Lung microvascular endothelial cell (primary cell): ENCODE measurements around the gene VPS8. TPM values are rescaled to one million over a fixed set of nuclear protein-coding genes. Genes with fewer than 3 reads are reported as not detected.
"Not testable (repeated sequence)": the region's sequence is repeated elsewhere in the genome, so short reads cannot be mapped to it uniquely, and the experiment has no call there.

ENCODE experiments used
- DNase-seq, 2 donors: peaks; one replicate each; pipeline versions ENCODE4 v3.0.0 to v3.0.0-alpha.2; 2010; ENCODE audit warnings: low read depth in 2 of 2
- total RNA-seq: library from RNA; depleted of rRNA; stranded (reverse); fragments of >200 nt; gene quantifications from 2 replicates; pipeline ENCODE4 v1.2.1, GENCODE V29; 2014

Gene VPS8
- total RNA-seq, 1 donor from 2014 or later, result 47.8 TPM

DNA sequence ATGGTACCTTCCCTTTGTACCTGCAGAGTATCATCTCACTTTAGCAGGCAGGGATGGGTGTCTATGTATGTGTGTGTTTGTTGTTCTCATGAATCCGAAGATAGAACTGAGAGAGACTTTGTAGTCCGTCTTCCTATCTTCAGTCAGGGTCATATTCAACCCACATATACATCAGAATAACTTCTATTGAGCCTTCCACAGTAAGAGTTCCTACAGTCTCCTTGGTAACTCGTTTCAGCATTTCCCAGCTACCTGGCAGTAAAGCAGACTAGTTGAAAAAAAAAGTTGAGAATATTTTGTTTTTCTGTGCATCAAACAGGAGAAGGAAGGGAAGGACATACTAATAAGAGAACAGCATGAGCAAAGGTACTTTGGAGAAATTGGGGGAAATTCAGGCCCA, 106.8 kb downstream of the VPS8 start:
- no peak for DNase-seq

DNA sequence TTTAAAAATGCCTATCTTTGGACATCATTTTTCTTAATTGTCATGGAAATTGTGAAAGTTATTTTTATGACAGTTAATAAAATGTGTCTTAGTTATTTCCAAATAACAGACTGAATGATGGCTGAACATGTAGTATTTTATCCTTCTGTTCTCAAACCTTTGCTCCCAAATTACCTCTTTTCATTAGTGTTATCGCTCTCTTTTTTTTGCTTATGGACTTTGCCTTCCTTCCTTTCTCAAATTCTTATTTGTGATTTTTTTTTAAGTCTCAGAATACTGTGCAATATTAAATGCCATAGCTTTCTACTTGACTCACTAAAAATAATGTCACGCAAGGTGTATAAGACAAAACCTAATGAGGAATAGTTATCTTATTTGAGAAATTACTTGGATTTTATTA, 107.7 kb downstream of the VPS8 start:
- DNase-seq, result no peak

DNA sequence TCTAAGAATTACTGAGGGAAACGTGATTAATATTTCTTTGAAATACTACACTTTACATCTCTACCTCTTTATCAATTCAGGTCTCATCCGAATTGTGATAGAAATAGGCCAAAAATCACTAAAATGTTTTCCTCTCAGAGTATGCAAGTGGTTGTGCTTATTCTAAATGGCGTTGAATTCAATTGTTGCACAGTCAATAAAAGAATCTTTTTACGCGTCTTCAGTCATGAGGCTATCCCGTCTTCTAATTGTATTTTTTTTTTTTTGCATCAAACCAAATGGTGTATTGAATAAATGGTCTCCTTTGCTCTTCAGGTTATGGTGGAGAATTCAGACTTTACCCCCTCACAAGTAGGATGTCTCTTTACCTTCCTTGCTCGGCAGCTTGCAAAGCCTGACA, 112.6 kb downstream of the VPS8 start:
- no peak for DNase-seq

DNA sequence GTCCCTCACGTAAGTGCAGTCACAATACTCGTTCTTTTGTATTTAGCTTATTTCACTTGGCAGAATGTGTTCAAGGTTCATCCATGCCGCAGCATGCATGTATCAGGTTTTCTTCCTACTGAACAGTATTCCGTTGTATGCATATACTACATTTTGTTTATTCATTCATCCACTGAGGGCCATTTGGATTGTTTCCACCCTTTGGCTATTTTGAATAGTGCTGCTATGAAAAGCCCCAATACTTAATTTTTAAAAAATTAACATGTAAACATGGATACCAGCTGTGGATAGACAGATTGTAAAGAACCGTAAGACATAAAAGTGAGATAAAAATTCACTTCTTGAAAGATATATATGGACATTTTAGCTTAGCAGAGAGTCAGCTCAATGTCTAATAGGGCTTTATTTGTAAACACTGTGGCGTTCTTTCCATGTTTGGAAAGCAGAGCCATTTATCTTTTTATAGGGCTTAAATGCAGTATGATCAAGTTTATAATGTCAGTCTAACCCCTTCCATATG, 115.9 kb downstream of the VPS8 start:
- DNase-seq, result no peak

DNA sequence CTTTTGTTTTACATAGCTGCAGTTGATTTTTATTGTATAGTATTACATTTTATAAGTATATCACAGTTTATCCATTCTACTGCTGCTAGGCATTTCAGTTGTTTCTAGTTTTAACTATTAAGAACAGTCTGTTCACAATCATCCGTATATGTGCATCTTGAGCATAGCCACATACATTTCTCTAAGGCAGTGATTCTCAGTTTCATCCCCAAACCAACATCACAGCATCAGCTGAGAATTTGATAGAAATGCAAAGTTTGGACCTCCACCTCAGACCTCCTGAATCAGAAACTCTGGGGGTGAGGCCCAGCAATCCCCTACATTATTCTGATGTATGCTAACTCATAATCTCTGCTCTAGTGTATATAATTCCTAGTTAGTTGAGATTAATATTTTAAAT, 120.8 kb downstream of the VPS8 start:
- no peak for DNase-seq

DNA sequence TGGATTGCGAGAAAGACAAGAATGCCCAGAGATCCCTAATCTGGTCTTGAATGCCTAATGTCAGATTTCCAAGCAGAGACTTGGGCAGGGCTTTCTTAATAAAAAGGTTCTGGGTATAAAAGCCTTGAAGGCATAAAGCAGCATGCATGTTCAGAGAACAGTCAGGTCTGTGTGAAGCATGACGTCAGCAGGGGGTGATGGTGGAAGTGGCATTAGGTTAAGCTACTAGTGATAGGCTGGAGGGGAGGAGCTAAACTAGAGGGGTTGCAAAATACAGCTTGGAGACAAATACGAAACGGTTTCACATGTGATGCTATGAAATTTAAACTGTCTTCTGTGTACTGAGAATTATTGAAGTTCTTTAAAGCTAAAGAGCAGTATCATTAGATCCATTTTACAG, 125.6 kb downstream of the VPS8 start:
- DNase-seq, result no peak

DNA sequence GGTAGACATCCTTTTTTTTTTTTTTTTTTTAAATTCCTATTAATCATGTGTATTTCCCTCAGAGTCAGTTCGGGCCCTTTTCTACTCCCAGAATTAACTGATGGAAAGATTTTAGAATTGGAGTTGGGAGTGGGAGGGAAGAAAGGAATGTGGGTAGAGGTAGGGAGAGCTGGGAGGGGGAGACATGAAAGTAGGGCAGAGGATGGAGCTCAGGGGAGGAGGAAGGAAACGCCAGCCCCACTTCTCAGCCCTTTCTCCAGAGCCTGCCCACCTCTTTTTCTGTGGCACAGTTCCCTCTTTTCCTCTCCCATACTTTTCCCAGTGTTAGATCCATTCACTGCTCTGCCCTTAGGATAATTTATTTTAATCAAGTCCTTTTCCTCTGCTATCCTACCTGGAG, 129.4 kb downstream of the VPS8 start:
- DNase-seq, result no peak

DNA sequence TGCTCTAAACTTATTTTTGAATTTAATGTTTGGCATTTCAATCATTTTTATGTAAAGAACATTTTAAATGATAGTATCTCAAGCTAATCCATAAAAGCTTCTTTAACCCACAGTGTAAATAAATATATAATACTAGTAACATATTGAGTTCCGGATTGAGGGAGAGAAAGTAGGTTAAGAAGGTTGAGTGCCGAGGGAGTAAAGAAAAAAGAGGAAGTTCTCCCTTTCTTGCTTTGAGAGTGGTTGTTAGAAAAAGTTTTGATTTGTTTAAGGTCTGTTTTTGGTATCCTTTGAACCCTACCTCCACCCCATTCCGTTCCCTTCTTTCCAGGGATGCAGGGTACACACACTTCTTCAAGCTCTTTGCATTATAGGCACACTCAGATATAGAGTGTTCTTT, 130.8 kb downstream of the VPS8 start:
- DNase-seq, result no peak

DNA sequence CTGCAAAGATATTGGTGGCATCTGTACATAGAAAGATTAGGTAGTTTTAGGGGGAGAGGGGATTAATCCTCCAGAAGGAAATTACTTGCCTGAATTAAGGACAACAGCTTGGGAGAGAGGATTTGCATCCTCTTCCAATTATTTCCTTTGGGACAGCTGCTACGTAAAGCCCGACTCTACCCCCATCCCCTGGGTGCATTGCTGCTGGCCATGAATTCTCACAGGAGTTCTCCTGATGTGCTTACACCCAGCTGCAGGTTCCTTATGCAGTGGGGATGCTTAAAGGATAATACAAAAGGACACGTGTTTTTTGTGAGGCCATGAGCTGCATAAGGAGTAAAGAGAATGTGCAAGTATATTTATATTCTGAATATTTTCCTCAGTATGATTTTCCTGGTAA, 132.3 kb downstream of the VPS8 start:
- no peak for DNase-seq

DNA sequence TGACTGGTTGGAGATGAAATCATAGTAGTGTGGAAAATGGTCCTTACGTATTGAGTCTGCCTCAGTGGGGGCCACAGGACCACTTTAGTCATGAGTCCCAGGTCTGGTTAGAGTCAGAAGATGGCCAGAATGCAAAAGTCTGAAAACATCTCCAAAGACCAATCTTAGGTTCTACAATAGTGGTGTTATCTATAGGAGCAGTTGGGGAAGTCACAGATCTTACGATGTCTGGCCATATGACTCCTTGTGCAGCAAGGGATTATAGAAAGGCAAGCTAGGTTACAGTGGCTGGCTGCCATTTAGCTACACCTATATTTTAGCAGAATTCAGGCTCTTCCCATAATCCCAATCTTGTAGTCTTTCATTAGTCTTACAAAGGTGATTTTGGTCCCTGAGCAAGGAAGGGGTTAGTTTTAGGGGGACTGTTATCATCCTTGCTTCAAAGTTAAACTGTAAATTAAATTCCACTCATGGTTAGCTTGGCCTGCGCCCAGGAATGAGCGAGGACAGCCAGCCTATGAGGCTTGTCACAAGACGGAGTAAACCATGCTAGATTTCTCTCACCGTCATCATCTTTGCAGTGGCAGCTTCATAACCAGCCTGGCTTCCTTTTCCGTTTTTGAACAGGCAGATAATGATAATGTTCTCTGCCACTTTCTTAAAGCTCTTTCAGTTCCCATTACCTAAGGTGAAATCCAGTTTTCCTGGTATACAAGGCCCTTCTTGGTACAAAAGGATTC, 134.1 kb downstream of the VPS8 start:
- no peak for DNase-seq

DNA sequence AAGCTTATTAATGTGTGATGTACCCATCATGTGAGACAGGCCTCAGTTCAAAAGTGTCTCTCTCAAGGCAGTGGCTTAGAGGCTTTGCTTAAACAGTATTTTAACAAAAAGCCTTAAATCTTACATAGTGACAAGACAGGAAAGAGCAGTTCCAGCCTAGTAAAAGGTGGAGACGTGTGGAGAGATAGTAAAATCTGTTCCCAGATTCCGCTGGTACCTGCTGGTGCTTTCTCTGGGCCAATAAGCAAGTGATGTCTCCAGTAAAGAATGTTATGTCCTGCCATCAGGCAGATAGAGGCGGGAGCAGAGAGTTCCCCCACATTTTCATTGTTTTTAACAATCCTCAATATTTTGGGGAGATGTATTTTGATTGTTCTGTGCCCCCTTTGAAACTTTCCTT, 135.0 kb downstream of the VPS8 start:
- DNase-seq, result no peak

DNA sequence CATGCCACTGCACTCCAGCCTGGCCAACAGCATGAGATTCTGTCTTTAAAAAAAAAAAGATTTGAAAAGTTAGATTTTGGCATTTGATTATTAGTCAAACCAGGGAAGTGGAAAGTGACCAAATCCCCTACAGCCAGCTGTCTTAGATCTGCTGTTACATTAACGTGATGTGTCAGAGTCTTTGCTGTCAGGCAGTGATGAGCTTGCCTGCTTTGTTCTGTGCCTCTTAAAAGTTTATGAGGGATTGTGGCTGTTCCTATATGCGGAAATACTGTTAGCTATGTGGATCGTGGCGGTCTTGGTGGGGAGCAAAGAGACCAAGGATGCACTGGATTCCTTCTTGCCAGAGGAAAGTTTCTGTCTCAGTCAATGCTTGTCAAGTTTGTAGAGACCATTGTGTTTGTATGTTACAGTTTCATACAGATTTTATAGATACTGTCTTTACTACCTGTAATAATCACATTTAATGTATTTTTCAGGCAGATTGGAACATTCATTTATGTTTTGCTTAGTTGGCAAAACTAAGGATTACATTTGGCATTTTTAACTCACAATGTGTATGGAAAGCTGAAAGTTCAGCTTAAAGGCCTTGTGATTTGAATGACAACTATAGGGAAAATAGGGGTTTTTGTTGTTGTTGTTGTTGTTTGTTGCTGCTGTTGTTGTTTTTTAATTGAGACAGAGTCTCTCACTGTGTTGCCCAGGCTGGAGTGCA, 137.4 kb downstream of the VPS8 start:
- DNase-seq, result no peak

DNA sequence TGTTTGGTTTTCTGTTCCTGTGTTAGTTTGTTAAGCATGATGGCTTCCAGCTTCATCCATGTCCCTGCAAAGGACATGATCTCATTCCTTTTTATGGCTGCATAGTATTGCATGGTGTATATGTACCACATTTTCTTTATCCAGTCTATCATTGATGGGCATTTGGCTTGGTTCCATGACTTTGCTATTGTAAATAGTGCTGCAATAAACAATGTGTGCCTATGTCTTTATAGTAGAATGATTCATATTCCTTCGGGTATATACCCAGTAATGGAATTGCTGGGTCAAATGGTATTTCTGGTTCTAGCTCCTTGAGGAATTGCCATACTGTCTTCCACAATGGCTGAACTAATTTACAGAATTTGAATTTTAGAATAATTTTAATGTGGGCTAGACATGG, 138.8 kb downstream of the VPS8 start:
- DNase-seq, result not testable (repeated sequence)

DNA sequence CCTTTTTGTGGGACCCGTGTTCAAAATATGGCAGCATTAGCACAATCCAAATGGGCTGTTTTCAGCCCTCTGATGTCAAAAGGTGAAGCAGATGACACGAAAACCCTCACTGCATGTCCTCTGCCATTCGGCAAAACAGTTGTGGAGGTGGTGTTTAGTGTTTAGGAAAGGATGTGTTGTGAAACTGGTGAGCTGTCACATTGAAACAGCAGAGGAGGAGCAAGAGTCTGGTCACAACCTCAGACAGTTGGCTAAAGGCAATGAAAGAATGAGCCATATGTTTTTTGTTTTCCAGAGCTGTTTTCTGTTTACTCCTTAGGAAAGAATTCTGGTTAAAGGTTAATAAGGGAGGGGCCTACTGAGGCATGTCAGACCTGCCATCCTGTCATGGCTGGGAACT, 140.7 kb downstream of the VPS8 start:
- DNase-seq, result no peak

DNA sequence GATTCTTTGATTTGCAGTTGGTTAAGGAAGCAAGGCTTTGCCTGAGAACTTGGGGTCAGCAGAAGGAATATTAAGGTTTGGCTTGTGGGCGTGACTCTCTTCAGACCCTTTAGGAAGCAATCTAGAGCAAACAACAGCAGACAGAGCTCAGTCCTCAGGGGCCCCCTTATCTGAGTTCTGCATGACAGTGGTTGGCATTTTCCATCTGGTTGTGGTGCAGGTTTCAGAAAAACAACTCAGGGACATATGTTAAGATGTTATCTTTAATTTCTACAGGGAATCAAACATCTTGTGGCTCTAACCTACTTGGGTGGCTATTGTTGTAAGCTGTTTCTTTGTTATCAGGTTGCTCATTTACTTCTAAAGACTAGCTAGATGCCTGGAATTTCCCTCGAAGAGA, 141.4 kb downstream of the VPS8 start:
- DNase-seq, result no peak

DNA sequence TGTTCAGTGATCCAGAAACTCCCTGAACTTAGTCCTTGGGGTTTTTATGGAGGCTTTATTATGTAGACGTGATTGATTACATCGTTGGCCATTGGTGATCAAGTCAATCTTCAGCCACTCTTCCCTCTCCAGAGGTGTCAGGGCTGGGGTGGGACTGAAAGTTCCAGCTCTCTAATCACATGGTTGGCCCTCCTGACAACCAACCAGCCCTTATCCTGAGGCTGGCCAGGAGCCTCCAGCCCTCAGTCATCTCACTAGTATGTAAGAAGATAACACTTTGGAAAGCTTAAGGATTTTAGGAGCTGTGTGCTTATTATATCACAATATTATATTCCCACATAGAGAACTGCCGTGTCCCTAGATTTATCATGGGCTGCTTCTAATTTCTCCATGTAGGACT, 142.3 kb downstream of the VPS8 start:
- DNase-seq, result no peak

DNA sequence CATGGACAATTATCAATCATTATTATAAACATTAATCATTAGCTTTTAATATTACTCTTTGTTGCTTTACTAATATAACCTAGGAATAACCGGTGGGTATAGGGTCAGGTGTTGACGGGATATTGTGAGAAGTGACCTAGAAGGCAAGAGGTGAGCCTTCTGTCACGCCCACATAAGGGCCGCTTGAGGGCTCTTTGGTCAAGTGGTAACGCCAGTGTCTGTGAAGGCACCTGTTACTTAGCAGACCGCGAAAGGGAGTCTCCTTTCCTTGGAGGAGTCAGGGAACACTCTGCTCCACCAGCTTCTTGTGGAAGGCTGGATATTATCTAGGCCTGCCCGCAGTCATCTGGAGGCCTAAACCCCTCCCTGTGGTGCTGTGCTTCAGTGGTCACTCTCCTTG, 142.9 kb downstream of the VPS8 start:
- DNase-seq, result not testable (repeated sequence)

DNA sequence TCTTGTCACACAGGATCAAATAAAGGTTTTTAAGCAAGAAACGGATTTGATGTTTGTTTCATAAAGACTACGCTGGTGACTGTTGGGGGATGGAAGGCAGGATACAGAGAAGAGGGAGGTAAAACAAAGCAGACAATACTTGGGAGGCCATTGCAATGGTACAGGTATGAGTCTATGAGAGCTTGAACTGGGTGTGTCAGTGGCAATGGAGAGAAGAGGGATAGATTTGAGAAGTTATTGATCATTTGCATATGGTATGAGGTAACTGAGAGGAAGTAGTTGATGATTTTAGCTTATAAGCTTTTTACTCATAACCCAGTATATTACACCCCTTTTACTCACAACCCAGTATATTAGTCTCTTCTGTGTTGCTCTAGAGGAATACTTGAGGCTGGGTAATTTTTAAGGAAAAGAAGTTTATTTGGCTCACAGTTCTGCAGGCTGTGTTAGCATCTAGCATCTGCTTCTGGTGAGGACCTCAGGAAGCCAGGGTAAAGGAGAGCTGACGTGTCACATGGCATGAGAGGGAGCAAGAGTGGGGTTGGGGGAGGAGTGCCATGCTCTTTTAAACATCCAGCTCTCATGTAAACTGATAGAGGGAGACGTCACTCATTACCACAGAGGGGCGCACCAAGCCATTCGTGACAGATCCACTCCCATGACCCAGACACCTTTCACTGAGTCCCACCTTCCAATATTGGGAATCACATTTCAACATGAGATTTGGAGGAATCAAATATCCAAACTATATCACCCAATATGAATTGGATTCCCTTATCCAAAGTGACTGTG, 153.9 kb downstream of the VPS8 start:
- DNase-seq, result no peak

DNA sequence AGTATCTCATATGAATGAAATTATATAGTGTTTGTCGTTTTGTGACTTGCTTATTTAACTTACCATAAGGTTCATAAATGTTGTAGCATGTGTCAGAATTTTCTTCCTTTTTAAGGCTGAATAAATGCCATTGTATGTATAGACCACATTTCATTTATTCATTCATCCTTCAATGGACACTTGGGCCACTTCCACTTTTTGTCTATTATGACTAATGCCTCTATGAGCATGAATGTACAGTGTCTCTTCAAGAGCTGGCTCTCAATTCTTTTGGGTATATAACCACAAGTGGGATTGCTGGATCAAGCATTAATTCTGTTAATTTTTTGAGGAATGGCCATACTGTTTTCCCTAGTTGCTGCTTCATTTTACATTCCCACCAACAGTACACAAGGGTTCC, 156.1 kb downstream of the VPS8 start:
- DNase-seq, result no peak

DNA sequence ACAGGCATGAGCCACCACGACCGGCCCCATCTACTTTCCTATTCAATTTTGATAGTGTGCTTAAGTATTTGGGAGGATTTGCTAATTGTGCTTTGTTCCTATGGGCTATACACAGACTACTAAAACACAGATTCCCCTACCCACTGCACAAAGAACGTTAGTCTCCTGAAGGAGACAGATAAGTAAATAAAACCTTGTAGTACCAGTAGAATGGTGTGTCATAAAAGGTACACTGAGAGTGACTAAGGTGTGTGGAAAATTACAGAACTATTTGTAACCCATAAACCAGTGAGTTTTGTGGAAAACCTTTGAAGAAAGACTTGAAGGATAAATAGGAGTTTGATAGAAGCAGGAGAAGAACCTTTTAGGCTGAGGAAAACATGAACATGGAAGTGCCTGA, 158.2 kb downstream of the VPS8 start:
- no peak for DNase-seq

DNA sequence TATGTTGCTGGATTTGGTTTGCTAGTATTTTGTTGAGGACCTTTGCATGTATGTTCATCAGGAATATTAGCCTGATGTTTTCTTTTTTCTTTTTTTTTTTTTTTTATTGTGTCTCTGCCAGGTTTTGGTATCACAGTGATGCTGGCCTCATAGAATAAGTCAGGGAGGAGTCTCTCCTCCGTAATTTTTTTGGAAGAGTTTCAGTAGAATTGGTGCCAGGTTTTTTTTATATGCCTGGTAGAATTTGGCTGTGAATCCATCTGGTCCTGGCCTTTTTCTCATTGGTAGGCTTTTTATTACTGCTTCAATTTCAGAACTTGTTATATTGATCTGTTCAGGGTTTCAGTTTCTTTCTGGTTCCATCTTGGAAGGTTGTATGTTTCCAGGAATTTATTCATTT, 165.8 kb downstream of the VPS8 start:
- peak in 1 of 2 donors; percentile 21 for DNase-seq

DNA sequence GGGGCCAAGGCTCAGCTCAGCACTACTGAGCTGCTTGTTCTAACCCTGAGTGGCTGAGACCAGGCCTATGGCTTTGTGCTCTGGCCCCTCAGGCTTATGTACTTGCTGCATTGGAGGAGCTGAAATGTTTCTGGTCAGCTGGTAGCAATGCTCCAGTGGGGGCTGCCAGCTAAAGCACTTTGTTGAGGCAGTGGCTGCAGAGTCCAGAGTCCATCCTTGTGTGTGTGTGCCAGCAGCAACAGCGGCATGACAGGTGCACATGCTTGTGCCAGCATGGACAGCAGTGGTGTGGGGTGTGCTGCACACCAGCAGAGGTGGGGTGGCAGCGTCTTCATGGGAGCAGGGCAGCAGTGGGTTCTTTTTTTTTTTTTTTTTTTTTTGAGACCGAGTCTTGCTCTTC, 169.1 kb downstream of the VPS8 start:
- no peak for DNase-seq
